ENCODE measurements around the gene TMX2.
"Not testable (repeated sequence)": the region's sequence is repeated elsewhere in the genome, so short reads cannot be mapped to it uniquely, and the experiment has no call there.

Gene TMX2

GRCh38 chr11:57716726-57717125 is 4.3 kb downstream of the TMX2 start:
- not testable (repeated sequence) for DNase-seq

DNA sequence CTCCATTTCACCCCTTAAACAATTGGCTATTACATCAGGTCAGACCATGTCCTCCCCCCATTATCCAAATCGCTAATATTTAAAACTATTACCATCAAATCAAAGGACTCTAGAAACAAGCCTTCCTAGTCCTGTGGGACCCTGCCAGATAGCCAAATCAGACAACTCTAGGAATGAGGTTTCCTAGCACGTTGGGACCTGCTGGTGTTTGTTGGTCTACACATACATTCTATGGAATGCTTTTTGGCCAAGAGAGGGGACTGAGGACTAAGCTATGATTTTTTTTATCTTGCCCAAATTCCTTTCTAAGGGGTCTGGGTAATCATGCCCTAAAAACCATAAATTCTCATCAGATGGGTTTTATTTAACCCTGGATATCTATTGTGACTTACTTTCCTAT is 14.8 kb downstream of the TMX2 start:
- no peak for DNase-seq

DNA sequence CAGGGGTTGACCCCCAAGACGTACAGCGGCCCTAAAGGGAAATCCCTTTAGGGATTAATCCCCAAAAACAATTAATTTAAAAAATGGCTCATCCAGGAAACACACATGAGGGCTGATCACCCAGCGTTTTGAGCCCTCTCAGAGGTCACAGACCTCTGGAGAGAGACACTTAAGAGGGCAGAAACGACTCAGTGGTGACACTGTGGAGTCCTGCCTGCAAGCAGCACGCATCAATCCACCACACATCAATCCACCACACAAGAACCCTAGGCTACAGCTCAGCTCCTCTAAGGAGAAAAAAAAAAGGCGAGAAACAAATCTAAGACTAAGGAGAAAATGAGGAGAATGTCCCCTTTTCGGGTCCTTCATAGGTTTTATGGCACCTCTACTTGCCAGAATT is 16.4 kb downstream of the TMX2 start:
- no peak for DNase-seq

DNA sequence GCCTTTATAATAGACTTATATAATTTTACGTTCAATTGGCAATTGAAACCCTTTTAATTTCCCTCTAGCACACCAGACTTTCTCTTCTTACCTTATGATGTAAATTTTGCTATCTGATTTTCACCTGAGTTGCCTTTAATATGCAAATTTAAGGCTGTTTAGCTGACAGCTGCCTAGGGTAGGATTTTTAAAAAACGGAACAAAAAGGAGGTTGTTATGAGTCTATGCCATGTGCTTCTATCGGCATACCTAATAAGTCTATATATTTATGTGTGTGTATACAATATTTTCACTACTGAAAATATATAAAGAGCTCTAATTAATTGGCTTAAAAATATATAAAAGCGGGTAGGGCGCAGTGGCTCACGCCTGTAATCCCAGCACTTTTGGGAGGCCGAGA is 17.1 kb downstream of the TMX2 start:
- no peak for DNase-seq

DNA sequence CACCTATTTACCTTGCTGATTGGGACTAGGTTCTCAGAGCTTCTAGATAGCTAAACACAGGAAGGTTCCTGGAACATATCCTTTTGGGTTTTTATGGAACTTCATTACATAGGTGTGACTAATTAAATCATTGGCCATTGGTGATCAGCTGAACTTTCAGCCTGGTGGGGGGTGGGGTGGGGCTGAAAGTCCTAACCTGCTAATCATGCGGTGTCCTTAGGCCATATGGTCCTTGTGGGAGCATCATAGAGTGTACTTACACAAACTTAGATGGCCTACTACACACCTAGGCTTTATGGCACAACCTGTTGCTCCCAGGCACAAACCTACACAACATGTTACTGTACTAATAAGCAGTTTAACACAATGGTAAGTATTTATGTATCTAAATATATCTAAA is 20.3 kb downstream of the TMX2 start:
- DNase-seq, result no peak

- no peak for DNase-seq
These were observed 23.4 kb downstream of the TMX2 start for GRCh38 chr11:57735619-57736298.

DNA sequence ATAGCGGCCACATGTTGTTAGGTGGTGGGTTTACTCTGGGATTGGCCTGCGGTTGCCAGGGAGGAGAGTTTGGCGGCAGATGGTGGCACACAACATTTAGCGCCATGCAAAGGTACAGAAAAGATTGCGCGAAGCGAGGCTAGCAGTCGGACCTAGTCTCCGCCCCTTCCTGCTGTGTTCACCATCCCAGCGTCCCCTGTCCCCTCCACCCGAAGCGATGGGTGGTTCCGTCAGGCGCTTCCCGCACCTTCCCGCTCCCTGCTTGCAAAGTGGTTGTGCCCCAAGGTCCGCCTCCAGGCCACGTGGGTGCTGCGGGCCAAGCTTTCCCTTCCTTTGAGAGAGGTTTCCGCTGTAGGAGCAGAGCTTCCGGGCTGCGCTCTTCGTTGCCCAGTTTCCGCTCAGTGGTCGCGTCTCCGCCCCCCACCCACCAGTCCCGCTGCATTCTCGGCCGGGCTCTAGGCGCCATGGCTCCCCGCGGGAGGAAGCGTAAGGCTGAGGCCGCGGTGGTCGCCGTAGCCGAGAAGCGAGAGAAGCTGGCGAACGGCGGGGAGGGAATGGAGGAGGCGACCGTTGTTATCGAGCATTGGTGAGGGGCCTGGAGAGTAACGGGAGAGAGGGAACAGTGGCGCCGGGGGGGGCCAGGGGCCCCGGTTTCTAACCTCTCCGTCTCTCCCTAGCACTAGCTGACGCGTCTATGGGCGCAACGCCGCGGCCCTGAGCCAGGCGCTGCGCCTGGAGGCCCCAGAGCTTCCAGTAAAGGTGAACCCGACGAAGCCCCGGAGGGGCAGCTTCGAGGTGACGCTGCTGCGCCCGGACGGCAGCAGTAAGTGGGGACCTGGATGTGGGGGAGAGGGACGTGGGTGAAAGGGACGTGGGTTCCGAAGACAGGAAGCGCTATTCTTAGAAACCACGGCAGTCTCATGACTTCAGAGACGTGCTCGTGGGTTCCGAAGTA is 29.0 kb downstream of the TMX2 start, which contains the start of gene SELENOH:
TSS of gene SELENOH (plus strand) at position 360 of the 955 bp plus-strand sequence. CDS start at position 465, 105 bp downstream.
- peak; percentile 92 to 93 for DNase-seq

- no peak for DNase-seq
These were observed 29.7 kb downstream of the TMX2 start for GRCh38 chr11:57742087-57742452.

GRCh38 chr11:57744357-57744756 is 32.0 kb downstream of the TMX2 start:
- no peak for DNase-seq

DNA sequence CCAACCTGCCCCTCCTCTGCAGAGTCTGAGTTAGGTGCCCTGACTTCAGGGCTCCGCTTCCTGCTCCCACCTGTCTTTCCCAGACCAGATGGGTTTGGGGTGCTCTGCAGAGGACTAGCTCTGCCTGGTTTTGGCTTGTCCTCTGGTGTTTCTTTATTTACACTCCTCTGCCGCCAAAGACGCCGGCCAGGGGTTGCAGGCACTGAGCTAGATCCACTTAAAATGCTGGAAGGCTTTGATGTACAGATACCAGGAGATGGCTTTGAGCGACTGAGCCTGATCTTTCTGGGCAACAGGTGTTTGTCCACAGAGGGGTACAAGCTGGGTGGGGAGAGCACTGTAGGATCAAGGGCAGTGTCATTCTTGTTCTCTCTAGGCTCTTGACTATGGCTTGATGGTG is 32.8 kb downstream of the TMX2 start:
- DNase-seq, result no peak

GRCh38 chr11:57746920-57747319 is 34.5 kb downstream of the TMX2 start:
- DNase-seq, result no peak

- DNase-seq, result no peak
These were observed 38.8 kb downstream of the TMX2 start for GRCh38 chr11:57751176-57751575.

GRCh38 chr11:57751676-57752253 is 39.4 kb downstream of the TMX2 start, which contains the start of gene BTBD18:
Gene BTBD18 (minus strand): TSS chr11:57751819. CDS start chr11:57751188, 631 bp downstream.
- no peak for DNase-seq

DNA sequence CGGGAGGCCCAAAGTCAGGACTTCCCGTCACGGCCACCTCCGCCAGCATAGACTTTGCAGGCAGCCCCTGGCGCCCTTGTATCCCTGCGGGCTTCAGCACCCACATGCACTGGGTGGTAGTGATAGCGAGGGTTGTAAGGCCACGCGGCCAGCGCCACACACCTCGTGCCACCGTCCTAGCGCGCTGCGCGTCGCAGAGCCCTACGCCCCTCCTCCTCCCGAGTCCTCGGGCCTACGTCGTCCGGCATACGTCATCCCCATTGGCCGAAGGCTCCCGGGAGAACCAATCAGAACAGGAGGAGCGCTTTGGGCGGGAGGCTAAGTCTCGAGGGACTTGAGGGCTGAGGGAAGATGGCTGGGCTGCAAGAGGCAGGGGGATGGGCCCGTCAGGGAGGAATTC is 40.6 kb downstream of the TMX2 start:
- DNase-seq, result no peak

- no peak for DNase-seq
These were observed 45.8 kb downstream of the TMX2 start for GRCh38 chr11:57758174-57758573.

DNA sequence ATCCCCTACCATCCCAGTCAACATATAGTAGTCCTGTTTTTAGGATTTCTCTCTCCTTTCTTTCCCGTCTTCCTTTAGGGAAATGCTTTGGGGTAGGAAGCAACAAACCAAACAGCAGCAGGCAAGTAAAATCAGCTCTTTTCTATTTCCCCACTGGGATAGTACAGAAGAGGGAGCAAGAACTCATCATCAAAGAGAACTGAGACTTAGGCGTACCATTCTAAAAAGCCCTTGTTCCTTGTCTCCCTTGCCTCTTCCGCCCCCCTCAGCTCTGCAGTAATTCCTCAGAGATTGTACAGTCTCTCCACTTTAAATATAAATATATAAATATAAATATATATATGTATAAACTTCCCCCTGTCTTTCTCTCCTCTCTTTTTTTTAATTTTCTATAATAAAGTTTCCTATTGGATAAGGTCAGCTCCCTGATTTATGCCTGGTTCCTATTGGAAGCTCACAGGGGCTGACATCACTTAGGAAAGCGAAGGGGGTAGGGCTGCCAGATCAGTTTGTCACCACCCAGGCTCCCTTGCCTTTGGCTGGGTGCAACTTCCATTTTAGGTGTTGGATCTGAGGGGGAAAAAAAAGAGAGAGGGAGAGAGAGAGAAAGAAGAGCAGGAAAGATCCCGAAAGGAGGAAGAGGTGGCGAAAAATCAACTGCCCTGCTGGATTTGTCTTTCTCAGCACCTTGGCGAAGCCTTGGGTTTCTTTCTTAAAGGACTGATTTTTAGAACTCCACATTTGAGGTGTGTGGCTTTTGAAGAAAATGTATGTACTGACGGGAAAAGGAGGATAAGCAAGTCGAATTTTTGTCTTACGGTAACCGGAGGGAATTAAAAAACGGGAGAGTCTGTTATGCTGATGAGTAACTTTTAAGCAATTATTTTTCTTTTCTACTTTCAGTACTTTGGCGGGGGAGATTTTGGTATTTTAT is 49.2 kb downstream of the TMX2 start, which contains the start of gene CTNND1:
TSS of gene CTNND1 (plus strand) at position 502 of the 934 bp plus-strand sequence. CDS start 29,677 bp downstream, outside the sequence.
- DNase-seq, result no peak

GRCh38 chr11:57762235-57762861 is 50.0 kb downstream of the TMX2 start:
- no peak for DNase-seq

DNA sequence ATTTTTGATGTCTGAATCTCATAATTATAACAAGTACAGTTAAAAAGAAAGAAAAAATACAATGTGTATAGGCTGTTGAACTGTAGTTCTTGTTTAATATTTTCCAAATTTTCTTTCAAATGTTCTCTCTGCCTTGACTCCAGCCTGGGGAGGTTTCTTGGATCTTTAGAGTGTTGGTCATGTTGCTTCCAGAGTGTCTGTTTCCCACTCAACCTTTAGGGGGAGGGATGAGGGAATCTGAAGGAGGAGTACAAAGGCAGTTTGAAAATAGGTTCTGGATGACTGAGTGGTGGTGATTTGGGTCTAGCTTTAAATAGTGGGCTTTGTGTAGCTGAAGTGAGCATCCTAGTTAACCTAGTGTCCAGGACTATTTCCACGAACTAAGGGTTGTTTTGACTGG is 51.2 kb downstream of the TMX2 start:
- no peak for DNase-seq

DNA sequence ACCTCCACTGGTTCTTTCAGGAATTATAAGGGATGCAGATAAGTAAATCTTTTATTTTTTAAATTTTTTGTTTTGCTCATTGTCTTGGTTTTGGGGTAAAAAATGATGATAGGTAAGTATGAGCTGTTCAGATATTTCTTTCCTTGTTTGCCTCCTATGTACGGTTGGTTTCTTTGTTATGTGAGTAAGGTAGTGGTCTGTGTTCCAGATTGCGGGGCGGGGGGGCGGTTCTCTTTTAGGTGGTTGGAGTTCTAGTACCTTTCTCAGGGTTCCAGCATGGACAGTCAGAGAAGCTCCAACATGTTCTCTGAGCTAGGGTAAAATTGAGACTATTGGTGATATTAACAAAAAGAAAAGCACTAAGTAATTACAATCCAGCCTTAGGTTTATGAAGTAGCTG is 51.6 kb downstream of the TMX2 start:
- DNase-seq, result no peak

GRCh38 chr11:57764566-57764965 is 52.2 kb downstream of the TMX2 start:
- DNase-seq, result no peak

DNA sequence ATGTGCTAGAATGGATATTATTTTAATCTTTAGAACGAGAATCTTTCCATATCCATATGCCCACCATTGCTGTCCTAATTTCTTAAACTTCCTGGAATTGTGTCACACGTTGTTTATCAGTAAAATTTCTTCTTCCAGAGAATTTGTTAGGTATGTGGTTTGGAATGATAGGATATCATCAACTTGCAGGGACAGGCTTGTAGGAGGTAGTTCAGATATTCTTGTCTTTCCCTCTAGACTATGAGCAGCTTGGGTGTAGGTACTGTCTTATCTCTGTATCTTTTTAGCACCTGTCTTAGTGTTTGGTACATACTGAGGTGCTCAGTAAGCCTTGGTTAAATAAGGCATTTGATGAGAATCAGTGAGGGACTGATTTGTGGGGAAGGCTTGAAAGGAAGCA is 52.6 kb downstream of the TMX2 start:
- no peak for DNase-seq

GRCh38 chr11:57770793-57771192 is 58.4 kb downstream of the TMX2 start:
- no peak for DNase-seq

Measured in stimulated activated CD4-positive, alpha-beta T cell treated with anti-CD3 and anti-CD28 coated beads, Interleukin-2, amount 100 ng/mL, for 48 hours (primary cell).